Choroid plexus epithelial cell (primary cell): Measurements from ENCODE around the gene ANKRD10.

Experiments used
- DNase-seq: peaks from one replicate; pipeline ENCODE4 v3.0.0-alpha.2; 2010; ENCODE audit warnings: low read depth
- H3K4me3 ChIP-seq: 2 replicates; pipeline ENCODE4 v1.5.1; 2011; ENCODE audit warnings: low read depth, mild to moderate bottlenecking, control low read depth, low read length, moderate library complexity
- TF ChIP-seq, protein P1 (sequence below): conservative IDR thresholded peaks from 2 replicates; pipeline ENCODE4 v1.5.1; 2011; ENCODE audit warnings: low read depth, mild to moderate bottlenecking, control low read depth, inconsistent platforms, low read length, moderate library complexity

ANKRD10 gene

GRCh38 chr13:110902370-110902769 lies 12.5 kb downstream of the ANKRD10 start:
- TF ChIP-seq, protein P1, sequence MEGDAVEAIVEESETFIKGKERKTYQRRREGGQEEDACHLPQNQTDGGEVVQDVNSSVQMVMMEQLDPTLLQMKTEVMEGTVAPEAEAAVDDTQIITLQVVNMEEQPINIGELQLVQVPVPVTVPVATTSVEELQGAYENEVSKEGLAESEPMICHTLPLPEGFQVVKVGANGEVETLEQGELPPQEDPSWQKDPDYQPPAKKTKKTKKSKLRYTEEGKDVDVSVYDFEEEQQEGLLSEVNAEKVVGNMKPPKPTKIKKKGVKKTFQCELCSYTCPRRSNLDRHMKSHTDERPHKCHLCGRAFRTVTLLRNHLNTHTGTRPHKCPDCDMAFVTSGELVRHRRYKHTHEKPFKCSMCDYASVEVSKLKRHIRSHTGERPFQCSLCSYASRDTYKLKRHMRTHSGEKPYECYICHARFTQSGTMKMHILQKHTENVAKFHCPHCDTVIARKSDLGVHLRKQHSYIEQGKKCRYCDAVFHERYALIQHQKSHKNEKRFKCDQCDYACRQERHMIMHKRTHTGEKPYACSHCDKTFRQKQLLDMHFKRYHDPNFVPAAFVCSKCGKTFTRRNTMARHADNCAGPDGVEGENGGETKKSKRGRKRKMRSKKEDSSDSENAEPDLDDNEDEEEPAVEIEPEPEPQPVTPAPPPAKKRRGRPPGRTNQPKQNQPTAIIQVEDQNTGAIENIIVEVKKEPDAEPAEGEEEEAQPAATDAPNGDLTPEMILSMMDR, result no peak
- DNase-seq, result peak; percentile 24

DNA sequence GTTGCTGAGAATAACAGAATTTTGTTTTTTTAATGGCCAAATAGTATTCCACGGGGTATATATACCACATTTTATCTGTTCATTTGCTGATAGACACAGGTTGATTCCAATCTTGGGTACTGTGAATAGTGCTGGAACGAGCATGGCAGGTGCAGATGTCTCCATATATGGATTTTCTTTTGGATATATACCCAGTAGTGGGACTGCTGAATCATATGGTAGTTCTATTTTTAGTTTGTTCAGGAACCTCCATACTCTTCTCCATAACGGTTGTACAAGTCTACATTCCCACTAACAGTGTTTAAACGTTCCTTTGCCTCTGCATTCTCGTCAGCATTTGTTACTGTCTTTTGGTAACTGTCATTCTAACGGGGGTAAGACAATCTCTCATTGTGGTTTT lies 17.3 kb downstream of the ANKRD10 start:
- DNase-seq, result no peak
- TF ChIP-seq, protein P1, result no peak
- no peak overlapping the region for H3K4me3 ChIP-seq

More at GRCh38 chr13:110902370-110902769, 12.5 kb downstream of the ANKRD10 start:
- no peak overlapping the region for H3K4me3 ChIP-seq

GRCh38 chr13:110897014-110897413 lies 17.9 kb downstream of the ANKRD10 start:
- no peak overlapping the region for H3K4me3 ChIP-seq
- TF ChIP-seq, protein P1, result no peak

GRCh38 chr13:110894086-110894485 lies 20.8 kb downstream of the ANKRD10 start:
- H3K4me3 ChIP-seq, result no peak overlapping the region
- no peak for DNase-seq
- TF ChIP-seq, protein P1, result no peak

More at GRCh38 chr13:110897014-110897413, 17.9 kb downstream of the ANKRD10 start:
- DNase-seq, result no peak

GRCh38 chr13:110893571-110893970 lies 21.3 kb downstream of the ANKRD10 start:
- no peak overlapping the region for H3K4me3 ChIP-seq
- TF ChIP-seq, protein P1, result no peak
- DNase-seq, result no peak

DNA sequence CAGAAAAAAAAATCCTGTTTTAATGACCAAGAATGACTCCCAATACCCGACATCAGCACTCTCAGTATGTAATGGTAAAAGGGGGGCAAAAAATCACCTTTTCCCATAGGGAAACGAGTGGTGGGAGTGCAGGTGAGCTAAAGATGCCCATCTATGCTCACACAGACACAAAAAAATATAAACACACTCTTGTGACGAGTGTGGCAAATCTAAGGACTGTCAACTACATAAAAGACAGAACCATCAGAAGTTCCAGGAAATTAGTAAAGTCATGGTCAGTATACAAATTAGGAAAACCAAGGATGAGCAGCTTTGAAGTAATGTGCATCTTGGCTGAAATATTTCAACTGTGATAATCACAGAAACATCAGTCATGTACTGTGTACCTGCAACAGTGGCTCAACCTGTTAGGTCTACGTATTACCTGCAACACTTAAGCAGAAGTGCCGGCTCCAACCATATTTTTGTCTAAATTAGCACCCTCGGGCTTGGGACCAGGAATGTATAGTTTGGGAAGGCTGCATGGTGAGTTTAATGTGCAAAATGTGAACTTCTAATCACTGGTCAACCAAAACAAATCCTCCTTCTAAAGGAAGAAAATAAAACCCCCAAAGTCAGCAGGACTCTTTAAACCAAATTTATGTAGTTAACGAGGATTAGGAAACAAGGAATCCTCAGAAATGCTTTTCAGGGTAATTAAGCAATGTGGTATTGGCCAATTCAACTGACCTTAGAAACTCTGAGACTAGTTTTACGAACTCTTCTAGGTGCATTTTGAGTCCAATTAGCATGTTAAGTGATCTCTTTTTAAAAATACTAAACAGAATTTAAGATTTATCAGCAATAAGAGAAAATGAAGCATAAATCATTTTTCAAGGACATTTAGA lies 24.3 kb downstream of the ANKRD10 start:
- DNase-seq, result no peak
- no peak overlapping the region for H3K4me3 ChIP-seq
- TF ChIP-seq, protein P1, result no peak

DNA sequence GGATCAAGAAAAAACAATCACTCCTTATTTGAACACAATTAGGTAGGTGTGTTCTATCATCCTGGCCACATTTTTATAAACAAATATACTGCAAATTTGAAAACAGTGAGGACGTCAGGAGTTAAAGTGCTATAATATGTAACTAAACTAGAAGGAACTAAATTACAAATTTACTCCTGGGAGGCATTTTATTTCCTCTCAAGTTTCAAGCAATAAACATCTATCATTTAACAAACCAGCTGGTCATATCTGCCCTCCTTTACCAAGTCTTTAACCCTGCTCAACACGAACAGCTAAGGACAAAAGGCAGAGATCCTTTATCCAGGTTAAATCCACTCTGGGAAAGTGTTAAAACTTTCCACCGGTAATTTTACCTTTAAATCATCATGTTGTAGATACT lies 26.5 kb downstream of the ANKRD10 start:
- TF ChIP-seq, protein P1, result no peak
- H3K4me3 ChIP-seq, result no peak overlapping the region
- DNase-seq, result no peak
